Activated CD4-positive, alpha-beta T cell treated with anti-CD3 and anti-CD28 coated beads, Interleukin-2, amount 50 U/mL, for 4 hours (primary cell): ENCODE results near the gene NEK2.
A peak's percentile ranks its signal among the peaks of the same experiment; 100 is the strongest.
"Not testable (repeated sequence)": the region's sequence is repeated elsewhere in the genome, so short reads cannot be mapped to it uniquely, and the experiment has no call there.

ENCODE experiments used
- DNase-seq, 2 experiments: peaks; one replicate each; pipeline ENCODE4 v3.0.0-alpha.2; 2020

The NEK2 gene

DNA sequence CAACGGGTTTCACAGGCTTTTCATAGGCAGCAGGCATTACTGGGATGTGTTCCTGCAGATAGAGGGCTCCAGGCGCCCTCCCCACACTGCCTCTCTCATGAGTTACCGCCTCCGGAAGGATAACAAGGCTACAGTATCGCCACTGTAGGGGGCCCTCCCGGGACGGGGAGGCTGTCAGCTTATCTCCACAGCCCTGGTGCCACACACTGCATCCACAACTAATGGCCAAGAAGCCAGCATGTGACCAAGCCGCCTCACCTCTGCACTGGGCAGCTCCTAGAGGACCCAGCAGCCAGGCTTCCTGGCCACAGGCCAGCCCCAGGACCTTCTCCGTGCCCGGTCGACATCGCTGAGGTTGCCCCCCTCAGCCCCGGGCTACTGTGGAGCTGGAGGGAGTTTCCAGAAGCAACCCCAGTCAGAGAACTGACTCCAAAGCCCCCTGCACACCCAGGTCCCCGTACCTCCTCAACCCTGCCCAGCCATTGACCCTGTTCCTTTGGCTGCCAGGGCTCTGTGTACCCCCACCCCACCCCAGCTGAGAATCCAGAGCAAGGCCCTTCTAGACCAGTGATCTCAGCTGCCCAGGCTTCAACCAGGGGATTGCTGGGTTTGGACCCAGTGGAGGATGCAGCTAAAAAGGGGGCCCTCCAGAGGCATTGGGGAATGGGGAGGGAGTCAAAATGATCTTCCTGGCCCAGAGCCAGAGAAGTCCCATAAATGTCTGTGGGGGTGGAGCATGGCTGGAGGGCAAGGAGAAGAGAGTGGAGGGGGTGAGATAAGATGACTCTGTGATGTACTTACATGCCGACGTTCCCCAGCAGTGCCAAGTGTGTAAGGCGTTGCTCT lies 45.0 kb downstream of the NEK2 start:
- DNase-seq = no peak

DNA sequence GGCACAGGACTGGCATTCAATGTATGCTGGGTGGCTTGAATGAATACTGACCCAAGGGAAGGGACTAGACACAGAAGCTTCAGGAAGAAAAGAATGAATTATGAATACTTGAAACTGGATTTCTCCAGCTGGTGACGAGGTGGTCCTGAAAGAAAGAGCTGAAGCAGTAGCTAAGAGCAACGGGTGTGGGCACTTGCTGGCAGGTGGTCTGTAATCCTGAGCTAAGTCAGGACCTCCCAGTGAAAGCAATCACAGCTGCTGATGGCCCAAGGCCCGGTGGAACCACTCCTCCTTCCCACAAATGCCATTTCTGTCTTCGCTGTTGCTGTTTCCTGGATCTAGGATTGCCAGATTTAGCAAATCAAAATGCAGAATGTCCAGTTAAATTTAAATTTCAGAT lies 47.0 kb downstream of the NEK2 start:
- DNase-seq = no peak

DNA sequence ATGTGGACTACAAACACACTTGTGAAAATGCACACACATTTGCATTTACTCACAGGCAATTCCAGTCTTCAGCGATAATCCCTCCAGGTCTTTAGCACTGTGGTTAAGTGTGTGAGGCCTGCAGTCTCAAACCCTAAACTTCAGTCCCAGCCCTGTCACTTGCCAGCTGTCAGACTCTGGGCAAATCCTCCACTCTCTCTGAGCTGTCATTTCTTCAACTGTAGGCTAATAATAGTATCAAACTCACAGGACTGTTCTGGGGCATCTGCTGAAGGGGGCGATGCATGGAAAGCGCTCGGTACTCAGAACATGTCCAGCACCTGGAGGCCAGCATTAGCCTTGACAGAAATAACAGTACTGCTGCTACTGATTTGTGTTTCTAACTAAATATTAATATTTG lies 48.2 kb downstream of the NEK2 start:
- no peak for DNase-seq

DNA sequence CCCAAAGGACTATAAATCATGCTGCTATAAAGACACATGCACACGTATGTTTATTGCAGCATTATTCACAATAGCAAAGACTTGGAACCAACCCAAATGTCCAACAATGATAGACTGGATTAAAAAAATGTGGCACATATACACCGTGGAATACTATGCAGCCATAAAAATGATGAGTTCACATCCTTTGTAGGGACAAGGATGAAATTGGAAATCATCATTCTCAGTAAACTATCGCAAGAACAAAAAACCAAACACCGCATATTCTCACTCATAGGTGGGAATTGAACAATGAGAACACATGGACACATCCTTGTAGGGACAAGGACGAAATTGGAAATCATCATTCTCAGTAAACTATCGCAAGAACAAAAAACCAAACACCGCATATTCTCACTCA lies 49.6 kb downstream of the NEK2 start:
- not testable (repeated sequence) for DNase-seq

DNA sequence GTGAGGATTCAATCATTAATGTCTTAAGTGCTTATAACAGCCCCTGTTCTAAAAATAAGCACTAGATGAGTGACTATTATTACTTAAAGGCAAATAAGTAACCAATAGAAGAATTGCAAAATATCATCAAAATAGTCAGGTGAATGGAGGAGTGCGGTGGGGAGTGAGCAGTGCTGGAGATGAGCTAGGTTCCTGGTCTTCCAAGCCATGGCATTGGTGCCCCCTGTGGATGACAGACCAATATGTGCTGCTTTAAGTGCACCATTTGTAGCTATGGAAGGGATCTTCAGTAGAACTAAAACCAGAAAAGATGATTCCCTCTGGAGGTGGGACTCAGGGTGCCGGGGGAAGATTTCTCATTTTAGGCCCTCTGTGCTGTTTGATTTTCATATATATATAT lies 50.4 kb downstream of the NEK2 start:
- DNase-seq = peak in 1 of 2 experiments; percentile 11

DNA sequence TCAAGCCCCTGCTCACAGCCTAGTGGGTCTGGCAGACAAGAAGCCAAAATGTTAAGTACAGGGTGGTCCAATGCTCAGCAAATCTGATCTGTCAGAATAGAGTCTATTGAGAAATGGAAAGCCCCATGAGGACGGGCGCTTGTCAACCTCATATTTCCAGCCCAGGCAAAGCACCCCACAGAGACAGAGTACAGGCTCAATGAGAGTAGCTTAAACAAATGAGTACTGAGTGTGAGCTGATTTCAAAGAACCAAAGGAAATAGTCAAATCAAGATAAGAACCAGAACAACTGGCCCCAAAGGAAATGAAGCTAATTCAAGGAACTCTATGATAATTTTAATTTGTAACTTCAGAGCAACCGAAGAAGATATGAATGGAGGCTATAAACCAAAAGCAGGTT lies 51.9 kb downstream of the NEK2 start:
- no peak for DNase-seq

DNA sequence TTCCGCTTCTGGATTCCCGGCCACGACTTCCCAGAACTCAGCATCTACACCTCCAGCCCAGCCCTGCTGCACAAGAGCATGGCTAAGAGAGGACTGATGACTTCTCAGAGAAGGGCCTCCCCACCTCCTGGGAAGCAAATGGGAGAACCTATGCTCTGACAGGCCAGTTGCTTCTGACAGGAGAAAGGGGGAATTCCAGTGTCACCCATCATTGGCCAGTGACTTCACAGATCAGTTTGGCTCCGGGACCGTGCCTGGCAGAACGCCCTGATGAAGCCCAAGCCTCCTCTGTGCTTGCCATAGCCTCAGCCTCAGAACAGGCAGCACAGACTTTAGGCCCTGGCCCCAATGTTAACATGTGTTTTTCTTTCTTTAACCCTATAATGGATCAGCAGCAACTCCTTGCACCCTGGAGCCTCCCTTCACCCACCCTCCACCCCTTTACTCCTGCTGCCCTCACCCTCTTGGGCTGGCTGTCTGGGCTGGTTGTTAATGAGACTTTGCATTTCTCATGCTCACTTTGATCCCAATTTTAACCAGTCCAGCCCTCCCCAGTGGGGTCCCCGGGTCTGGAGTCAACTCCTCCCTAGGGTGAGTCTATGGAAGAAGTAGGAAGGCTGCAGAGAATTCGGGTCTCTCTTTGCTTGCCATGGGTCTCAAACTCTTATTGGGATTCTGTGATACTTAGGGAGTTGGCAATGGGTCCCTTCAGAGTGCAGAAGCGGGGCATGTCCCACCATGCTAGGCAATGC lies 53.8 kb downstream of the NEK2 start:
- no peak for DNase-seq

DNA sequence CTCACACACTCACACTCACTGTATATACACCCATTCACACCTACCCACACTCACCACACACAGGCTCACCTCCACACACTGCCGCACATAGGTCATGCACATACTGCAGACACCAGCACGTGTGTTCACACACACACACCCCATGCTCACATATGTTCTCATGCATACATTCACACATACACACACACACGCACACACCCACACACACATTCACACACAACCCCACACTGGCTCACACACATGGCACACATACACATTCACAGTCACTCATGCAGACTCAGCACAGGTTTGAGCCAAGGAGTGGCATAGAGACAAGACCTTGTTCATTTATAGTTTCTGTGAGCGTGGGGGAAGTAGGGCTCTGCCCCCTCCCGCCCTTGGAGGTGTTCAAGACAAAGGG lies 55.3 kb downstream of the NEK2 start:
- no peak for DNase-seq

DNA sequence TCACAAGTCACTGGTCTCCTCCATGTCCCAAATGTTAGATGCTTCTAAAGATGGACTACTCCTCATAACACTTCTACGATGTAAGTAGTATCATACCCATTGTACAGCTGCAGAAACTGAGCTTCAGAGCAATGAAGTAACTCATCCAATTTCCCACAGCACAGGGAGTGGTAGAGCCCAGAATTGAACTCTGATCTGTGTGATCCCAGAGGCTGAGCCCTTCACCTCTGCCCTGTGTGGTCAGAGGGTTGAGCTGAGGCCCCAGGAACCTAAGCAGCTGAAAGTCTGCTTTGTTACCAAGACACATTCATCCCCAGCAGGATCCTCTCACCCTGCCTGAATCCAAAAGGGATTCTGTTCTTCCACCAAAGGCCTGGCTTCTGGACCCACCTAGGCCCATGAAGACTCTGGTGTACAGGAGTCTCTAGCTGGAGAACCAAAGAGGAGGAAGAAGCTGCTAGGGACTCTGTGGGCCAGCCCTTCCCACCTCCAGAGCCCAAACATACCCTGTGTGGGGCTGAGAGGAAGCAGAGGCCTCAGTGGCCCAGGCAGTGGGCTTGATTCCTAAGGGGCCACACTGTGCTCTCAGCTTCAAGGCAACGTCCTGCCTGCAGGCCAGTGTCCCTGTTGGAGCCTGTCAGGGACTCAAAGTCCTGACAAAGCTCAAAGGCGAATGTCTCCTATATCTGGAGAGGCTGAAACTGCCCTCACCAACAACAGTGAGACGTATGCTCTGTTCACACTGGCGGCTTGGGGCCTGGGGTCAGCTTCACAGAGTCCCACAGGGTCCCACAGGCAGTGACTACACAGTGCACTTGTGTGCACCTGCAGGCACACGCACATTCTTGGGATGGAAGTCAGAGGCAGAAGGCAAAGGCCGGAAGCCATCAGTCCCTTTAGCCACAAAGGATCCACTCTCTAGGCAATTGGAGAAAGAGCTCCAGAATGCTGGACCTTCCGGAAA lies 56.1 kb downstream of the NEK2 start:
- no peak for DNase-seq

DNA sequence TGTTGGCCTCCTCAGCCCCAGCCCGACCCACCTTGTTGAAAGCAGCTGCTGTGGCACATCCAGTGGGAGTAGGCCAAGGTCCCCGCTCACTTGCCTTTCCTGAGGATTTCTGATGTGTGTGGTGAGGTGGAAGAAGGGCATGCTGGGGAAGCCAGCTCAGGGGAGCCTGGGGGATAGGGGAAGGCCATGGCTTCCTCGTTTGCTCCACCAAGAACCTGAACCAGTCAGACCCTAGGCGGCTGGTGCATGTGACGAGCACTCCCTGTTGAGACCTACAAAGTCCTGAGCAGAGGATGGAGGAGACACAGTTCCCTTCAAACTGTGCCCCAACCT lies 58.5 kb downstream of the NEK2 start:
- no peak for DNase-seq

DNA sequence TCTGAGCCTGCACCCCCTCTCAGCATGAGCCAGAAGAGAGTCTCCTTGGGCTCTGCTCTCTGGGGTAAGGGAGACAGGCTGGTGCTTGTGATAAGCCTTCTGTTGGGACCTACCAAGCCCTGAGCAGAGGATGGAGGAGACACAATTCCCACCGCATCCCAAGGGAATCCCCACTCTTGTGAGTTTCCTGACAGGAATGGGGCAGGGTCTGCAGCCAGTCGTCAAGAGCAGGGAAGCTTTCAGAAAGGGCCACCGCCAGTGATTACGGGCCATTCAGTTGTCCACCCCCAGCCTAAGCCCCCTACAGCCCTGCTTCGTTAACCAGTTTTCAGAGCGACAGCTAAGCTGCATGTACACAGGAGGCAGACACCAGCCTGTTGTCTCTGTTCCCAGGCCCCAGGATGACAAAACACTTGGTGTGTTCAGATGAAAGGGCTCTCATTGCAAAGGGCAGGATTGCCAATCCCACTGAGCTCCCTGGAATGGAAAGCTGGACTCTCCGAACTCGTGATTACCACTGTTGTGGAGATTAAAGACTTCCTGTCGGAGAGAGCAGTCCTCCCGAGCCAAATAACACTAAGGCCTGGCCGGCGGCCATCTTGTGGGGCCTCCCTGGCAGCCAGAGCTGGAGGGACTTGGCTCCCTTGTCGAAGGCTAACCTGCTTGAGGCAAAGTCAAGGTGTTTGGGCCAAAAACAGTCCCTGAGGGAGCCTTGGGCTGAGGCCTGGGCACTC lies 59.0 kb downstream of the NEK2 start:
- DNase-seq = no peak

DNA sequence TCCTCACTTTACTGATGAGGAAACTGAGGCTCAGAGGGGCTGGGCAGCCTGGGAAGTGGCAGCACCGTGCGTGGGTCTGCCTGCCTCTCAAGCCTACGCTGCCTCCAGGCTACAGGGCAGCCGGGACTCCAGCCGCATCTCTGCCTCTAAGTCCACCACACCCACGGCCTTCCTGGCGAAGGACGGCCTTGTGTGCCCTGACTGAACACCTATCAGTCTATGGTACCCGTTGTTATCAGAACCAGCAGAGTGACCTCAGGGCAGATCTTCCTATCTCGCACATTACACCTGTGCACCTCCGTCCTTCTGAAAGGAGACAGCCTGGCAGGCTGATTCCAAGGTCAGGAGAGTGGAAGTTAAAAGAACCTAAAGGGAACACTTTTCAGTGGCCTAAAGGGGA lies 60.8 kb downstream of the NEK2 start:
- no peak for DNase-seq

DNA sequence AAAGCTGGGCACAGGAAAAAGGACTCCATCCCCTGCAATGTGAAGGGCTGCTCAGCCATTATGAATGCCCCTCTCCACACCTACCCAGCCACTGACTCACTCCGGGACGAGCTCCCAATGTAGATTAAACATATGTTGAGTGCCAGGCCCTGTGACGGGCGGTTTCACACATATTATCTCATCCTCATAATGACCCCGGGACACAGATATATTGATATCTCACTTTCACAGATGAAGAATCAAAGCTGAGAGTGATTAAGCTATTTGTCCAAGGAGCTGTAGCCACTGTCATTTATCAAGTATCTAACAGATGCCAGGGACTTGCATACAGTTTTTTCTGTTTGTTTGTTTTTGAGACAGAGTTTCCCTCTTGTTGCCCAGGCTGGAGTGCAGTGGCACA lies 61.5 kb downstream of the NEK2 start:
- DNase-seq = no peak

DNA sequence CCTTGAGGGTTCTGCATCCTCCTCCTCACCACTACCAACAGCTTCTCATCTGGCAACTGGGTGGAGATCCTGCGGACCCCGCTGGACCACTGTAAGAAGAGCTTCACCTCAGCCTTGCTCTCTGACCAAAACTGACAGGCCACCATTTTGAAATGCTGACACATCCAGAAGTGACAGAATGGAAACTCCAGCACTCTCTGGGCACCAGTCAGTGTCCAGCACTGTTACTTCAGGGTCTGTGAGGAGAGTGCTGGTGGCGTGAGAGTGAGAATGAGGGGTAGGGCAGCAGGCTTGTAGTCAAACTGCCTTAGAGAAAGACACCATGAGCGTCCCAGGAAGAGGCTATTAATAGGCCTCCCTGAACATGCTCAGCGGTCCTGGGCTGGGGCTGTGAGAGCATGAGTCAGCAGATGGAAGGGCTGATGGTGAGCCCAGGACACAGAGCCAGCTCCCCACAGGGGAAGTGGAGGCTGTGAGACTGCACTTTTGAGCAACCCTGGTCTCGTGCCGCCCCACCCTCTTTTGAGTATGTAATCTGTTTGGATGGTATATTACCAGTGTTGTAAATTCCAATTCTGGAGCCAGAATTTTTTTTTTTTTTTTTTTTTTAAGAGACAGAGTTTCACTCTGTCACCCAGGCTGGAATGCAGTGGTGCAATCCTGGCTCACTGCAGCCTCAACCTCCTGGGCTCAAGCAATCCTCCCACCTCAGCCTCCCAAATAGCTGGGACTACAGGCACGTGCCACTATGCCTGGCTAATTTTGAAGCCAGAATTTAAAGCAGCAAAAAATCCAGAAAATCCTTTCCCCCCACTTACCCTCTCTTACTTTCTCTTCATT lies 62.1 kb downstream of the NEK2 start:
- DNase-seq = no peak

DNA sequence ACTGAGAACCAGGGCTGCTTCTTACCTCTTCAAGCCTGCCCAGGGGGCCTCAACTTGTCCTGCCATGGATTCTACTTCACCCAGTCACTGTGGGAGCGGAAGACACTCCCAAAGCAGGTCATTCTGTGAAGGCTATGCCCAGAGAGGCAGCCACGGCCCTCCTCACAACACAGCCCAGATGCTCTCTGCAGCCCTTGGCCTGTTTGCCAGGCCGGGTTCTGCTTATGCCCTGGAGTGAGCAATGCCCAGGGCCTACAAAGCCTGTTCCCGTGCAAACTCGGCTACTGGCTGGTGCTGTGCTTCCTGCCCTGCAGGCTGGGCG lies 62.7 kb downstream of the NEK2 start:
- no peak for DNase-seq
